OCI-M1 (cell line): ENCODE data around the gene FNDC10.
"Not testable (repeated sequence)": the region's sequence is repeated elsewhere in the genome, so short reads cannot be mapped to it uniquely, and the experiment has no call there.

ENCODE experiments used
- DNase-seq: peaks from one replicate; lab custom pipeline; 2025; lab: John Stamatoyannopoulos, UW

The FNDC10 gene

DNA sequence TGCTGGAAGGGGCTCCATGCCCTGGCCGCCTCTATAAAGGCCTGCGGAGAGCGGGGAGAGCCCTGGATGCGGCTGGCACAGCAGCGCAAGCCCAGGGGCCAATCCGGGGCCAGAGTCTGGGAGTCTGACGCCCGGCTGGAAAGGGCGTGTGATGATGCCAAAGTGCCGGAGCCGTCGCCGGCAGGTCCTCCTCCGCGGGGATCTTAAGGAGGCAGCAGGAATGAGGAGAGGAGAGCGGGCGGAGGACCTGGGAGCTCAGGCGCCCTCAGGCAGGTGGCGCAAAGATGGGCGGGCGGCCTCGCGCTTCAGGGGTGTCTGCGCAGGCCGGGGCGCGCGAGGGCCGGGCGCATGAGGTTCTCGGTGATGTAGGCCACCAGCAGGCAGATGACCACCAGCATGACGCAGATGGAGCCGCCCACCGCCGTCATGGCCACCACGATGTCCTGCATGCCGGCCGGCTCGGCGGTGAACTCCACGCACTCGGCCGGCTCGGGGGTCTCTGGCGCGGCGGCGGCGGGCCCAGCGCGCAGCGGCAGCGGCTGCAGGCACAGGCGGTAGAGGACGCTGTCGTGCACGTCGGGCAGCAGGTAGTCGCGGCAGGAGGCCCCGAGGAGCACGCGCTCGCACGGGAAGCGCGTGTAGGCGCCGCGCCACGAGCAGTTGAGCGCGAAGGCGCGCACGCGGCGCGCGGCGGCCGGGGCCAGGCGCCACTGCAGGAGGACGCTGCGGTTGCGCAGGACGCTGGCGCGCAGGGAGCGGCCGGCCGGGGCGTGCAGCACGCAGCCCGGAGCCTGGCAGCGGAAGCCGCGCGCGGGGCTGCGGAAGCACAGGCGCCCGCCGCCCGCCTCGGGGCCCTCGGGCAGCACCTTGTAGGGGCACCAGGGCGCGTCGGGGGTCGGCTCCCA is 653 bp downstream of the FNDC10 start:
- DNase-seq: no peak

DNA sequence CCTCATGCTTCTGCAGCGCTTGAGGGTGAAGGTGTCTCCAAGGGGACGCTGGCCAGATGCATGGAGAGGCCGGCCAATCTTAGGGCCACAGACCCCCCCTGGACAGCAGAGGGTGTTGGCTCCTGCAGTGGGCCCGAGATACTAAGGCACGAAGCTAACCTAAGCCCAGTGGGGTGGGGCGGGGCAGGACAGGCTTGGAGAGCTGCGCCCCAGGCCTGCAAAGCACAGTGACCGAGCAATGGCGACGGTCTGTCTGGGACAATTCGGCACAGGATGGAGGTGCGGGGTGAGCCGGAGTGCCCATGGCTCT is 1.3 kb downstream of the FNDC10 start:
- DNase-seq: no peak

DNA sequence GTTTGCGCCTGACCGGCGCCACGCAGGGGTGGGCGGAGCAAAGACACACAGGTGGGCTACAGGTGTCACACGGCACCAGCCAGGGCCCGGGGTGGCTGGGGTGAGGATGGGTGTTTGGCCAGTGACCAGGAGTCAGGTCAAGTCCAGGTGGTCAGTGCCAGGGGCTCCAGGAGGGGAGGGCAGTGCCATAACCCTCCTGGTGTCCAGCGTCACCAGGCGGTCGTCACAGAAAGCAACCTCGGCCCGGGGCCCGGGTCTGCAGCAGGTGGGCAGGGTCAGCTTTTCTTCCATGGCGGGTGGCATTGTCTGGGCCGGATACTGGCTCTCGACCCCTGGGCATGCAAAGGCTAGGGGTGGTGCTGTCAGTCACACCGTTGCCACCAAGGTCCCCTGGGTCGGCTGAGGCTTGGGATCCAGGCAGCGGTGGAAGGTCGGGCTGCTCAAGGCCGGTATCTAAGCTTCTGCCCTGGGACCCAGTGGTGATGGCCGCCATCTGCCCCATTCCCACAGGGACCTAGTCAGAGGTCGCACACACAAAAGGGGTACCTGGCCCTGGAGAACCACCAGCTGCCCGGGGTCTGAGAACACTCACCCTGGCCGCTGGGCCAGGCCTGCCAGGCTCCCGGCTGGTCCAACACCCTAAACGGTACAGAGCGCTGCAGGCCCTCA is 1.8 kb downstream of the FNDC10 start:
- DNase-seq: no peak

DNA sequence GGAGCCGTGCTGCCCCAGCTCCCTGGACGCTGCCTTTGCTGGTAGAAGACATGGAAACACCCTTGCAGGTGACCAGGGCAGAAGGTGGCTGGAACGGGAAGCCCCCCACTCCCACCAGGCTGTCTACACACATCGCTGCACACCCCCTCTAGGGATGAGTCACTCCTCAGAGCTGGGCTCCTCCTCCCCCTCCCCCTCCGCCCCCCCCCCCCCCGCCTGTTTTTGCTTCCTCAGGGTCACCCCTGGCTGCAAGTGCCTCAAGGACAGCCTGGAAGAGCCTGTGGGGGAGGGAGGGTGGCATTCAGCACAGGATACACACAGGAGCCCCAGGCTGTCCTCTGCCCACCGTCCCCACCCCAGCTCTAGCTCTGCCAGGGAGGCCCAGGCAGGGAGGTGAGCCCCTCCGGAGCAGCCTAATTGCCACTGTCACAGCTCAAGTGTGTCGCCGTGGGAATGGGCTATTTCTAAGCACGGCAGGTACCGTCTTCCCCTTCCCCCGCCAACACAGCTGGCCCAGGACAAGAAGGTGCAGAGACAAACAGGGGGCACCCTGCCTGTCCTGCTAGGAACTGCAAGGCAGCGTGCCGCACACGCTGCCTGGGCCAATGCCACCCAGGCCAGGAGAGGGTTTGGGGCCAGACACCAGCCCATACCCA is 2.5 kb downstream of the FNDC10 start:
- DNase-seq: no peak

DNA sequence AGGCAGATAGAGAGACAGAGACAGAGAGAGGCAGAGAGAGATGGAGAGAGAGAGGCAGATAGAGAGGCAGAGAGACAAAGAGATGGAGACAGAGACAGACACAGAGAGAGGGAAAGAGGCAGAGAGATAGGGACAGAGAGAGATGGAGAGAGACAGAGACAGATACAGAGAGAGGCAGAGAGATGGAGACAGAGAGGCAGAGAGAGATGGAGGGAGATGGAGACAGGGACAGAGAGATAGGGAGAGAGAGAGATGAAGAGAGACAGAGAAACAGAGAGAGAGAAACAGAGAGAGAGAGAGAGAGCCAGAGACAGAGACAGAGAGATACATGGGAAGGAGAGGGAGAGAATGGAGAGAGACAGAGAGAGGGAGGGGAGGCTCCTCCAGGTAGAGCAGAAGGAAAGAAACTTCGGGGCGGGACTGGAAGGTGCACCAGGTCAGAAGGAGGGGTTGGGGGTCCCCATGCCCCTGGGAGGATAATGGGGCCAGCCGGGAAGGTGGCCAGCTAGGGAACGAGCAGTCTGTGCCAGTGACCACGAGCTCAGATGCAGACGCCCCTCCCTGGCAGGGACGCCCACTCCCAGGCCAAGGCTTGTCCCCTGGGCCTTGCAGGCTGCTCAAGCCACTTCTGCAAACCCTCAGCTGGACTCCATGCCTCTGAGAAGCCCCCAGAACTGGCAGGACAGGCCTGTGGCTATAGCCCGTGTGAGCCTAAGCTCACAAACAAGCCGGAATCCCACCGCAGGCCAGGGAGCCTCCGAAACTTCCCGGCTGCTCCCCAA is 3.3 kb downstream of the FNDC10 start:
- DNase-seq: no peak

DNA sequence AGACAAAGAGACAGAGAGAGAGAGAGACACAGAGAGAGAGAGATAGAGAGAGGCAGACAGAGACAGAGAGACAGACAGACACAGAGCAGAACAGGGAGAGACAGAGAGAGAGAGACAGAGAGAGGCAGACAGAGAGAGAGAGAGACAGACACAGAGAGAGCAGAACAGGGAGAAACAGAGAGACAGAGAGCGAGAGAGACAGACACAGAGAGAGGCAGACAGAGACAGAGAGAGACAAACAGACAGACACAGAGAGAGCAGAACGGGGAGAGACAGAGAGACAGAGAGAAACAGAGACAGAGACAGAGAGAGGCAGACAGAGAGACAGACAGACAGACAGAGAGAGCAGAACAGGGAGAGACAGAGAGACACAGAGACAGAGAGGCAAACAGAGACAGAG is 4.6 kb downstream of the FNDC10 start:
- not testable (repeated sequence) for DNase-seq

DNA sequence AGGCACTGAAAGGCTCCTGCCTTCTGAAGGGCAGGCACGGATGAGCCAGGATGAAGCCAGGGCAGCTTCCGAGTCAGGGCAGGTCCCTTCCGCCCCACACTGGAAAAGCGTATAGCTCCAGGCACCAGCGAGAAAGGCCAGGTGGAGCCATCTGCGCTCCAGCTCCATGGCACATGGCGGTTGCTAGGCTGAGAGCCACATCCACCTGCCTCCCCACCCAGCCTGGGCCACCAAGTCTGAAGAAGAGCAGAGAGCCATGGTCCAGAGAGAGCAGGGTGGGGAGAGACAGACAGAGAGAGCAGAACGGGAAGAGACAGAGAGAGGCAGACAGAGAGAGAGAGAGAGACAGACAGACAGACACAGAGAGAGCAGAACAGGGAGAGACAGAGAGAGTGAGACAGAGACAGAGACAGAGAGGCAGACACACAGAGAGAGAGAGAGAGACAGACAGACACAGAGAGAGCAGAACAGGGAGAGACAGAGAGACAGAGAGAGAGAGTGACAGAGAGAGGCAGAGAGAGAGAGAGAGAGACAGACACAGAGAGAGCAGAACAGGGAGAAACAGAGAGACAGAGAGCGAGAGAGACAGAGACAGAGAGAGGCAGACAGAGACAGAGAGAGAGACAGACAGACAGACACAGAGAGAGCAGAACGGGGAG is 5.2 kb downstream of the FNDC10 start:
- DNase-seq: no peak

DNA sequence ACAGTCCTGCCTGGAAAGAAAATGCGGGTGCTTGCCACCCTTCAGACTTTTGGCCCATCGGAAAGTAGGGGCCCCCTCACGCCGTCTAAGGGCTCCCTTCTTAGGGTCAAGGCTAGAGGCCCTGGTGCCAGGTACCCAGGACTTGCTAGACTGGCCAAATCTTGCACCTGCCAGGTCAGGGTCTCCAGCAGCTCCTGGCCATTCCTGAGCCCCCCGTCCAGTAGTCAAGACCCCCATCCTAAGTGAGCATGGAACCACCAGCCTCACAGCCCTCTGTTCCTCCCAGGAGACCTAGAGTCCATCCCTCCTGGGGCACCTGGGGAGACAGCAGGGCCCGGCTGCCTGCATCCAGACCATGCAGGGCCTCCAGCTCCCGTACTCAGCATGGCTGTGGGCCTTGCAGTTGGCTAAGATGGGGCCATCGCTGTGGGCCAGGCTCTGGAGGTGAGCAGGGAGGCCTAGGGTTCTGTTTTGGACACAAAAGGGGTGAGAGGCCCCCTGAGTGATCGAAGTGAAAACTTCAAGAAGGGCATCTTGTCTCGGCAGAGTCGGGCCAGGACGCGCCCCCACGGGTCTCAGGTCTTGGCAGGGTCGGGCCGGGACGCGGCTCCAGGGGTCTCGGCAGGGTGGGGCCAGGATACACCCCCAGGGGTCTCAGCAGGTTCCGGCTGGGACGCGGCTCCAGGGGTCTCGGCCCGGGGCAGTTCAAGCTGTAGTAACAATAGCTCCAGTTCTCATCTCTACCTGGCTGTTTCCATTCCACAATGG is 5.9 kb downstream of the FNDC10 start:
- DNase-seq: no peak

DNA sequence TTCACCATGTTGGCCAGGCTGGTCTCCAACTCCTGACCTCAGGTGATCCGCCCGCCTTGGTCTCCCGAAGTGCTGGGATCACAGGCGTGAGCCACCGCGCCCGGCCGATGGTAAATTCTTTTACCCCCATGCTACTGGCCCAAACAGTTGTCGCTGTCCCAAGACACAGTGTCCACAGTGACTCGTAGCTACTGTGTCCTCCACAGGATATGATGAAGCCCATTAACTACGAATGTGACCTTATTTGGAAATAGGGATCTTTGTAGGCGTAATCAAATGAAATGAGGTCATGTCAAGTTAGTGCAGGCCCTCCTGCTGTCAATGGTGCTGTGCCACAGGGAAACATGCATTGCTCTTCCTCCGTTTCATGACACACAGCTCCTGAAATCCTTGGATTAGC is 8.5 kb downstream of the FNDC10 start:
- no peak for DNase-seq

DNA sequence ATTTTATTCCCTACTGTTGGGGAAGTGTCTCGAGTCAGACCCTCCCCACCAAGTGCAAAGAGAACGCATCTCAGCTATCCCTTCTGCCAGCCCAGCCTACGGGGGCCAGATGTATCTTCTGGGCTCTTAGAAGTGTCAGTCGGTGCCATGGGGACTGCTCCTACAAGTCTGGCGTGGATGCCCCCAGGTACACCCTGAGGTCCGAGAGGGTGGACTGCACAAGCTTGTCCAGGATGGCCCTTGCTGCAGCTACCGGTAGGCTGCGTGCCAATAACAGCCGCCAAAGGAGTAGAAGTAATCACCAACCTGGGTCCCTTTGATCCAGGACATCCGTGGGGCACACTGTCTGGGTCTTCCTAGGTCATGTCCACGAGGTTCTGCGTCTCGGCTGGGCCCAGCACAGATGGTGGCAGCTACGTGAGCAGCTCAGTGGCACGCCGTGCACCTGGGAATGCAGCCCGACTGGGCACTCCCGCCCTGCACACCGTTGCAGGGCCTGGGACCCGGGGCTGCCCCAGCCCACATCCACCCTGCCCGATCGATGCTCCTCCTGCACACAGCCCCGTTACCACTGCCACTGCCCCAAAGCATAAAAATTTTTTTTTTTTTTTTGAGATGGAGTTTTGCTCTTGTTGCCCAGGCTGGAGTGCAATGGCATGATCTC is 16.5 kb downstream of the FNDC10 start:
- DNase-seq: no peak

DNA sequence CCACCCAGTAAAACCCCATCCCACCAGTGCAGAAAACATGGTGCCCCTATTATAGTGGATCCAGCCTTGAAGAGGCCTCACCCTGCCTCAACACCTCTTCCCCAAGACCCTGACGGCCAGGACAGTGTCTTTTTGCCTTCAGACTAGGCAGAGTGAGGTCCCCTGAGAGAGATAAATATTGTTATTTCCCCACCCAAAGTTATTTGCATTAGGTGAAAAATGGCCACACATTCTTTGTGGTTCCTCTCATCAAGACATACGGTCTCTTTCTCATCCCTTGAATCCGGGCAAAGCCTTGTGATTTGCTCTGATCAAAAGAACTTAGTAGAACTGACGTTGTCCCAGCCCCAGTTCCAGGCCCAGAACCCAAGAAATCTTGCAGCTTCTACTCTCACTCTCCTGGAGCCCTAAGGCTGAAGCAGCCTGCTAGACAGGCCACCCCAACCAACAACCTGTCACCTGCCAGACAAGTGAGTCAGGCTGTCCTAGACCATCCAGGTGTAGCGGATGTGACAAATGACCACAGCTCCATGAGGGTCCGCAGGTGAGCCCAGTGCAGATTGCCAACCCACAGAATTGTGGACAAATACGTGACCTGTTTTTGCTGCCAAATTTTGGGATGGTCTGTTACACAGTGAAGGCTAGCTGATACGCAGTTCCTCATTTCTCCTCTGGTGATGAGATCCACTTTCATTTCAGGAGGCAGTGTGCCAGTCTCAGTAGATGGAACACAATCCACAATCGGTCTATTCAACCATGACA is 17.2 kb downstream of the FNDC10 start:
- no peak for DNase-seq

DNA sequence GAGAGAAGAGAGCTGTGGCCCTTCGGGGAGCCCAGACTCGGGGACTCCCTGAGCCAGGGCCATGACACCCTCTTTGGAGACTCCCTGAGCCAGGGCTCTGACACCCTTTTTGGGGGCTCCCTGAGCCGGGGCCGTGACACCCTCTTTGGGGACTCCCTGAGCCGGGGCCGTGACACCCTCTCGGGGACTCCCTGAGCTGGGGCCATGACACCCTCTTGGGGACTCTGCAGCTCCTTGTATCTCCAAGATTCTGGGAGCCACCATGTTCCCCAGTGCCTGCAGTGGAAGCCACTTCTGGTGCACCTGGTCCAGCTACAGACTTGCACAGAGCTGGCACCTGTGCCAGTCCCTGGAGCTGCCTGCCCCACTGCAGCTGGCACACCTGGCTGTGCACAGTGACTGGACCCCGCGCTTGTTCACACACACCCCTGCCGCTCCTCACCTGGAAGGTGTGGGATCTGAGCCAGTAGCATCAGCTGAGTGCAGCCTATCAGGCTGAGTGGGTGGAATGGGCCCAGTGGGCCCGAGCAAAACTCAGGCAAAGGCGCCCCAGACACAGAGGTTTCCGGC is 21.5 kb downstream of the FNDC10 start:
- no peak for DNase-seq

DNA sequence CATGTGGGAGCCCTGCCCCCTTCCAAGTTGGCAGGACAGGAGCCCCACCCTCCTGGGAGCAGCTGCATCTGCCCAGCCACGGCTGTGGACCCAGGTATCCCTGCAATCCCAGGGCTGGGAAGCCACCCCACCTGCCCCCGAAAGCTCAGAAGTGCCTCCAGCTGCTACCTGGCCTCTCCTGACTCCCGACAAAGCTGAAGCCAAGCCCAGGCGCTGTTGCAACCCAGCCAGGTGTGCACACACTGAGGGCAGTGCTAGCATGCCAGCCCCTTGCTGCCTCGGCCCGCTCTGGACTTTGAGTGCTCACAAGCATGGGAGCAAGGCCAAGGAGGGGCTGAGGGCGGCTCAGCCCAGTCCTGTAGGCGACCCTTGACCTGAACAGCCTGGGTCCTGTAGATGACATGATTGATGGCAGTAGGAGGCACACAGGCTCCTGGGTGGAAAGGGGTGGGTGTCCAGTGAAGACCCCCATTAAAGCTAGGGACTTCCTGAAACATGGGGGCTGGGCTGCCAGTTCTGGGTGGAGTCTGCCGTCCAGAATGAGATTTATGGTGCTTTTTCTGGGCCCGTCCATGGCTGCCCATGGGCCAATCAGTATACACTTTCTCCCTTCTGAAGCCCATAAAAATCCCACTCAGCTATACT is 22.4 kb downstream of the FNDC10 start:
- DNase-seq: no peak

DNA sequence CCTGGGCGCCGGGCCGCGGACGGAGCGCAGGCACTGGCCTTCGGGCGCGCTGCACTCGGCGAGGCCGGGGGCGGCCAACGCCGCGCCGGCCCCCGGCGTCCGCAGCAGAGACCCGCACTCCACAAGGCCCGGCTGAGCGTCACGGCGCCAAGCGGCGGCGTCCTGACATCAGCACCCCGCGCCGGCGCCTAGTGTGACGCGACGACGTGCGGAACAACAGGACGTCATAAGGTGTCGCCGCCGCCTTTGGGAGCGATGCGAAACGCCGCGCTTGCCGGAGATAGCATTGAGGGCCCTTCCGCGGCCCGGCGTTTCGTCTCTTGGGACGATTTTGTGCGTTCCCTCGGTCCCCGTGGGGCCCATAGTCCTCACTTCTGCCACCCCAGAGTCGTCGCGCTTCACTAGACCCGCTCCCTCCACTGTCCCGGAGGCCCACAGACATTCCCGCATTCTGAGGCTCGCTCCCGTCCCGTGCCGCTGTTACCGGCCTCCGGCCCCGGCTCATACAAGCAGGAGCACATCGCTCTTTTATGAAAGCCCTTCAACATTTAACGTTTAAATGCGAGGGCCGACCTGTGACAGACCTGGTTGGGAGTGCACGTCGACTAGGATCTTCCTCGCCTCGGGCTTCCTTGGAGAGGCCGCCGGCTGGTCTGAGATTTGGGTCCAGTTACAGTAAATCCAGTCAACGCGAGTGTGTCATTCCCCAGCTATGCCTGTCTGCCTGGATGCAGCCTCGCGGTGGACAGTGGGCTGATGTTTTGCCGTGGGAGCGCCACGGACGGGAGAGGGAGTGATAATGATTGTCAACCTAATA is 25.0 kb downstream of the FNDC10 start, which contains the start of gene SSU72:
Gene SSU72, minus strand, starts transcription at position 143 of the 817 bp plus-strand sequence. CDS start 306 bp downstream, outside the sequence.
- DNase-seq: peak; percentile 96

DNA sequence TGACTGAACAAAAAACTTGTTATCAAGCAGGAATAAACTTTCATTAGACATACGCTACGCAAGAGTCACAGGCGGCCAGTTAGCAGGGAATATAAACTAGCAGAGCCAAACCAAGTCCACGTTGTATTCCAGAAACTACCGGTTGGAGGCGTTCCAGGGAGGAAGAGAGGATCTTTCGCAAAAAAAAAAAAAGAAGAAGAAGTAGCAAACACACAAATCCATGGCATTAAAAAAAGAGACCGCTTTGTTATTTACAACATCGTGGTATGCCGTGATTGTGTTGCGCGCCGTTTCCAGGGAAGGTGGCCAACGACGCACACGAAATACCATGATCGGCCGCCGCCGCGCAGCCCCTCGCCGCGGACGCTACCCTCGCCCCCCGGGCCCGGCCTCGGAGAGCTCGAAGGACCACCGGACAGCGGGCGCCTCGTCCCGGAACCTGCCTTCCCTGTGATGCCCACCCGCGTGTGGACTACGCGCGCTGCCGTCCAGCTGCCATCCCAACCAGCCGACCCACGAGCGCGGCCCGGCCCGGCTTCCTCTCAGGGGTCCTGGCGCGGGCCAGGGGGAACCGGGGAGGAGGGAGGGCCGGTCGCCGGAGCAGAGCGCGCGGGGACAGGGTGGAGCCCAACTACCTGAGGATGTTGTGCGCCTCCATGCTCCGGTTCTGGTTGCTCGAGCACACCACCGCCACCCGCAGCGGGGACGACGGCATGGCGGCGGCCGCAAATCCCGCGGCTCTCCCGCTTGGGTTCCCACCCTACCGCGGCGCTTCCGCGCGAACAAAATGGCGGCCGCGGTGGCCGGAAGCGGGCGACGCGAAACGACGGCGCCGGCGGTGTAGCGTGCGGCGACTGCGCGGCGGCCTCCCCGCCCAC is 25.9 kb downstream of the FNDC10 start:
- DNase-seq: peak; percentile 85

DNA sequence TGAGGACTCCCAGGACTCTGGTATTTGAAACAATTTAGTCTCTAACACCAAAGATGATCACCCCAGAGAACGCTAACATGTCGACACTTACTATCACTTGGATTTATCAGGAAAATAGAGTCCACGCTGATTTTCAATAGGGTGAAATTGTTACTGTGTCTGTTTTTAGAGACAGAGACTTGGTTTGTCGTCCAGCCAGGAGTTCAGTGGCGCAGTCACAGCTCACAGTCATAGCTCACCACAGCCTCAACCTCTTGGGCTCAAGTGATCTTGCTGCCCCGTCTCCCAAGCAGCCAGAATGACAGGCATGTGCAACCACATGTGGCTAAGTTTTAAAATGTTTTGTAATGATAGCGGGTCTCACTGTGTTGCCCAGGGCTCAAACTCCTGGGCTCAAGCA is 30.6 kb downstream of the FNDC10 start:
- DNase-seq: no peak

DNA sequence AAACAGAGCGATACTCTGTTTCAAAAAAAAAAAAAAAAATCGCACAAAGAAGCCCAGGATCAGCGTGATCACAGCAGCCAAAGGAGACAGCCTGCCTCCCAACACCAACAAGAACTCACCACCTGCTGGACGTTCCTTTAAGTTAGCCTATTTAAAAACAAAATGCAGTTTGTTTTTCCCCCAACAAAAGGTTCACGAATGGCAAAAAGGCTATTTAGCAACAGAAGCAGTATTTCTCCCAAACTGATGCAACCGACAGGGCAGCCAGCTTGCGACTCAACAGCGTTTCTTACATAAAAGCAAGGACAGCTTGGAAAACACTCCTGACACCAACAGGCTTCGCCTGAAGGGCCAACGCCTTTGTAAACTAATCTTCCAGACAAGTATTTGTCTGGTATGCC is 32.0 kb downstream of the FNDC10 start:
- DNase-seq: no peak
